IPS-18a (cell line): ENCODE results near the gene PLA2R1.

Experiments
- H3K27ac ChIP-seq: one replicate; pipeline ENCODE4 v1.5.1; 2013; ENCODE audit warnings: low read length
- H3K27me3 ChIP-seq: one replicate; pipeline ENCODE4 v1.6.1; 2013; ENCODE audit warnings: mild to moderate bottlenecking, low read length; ENCODE audit not compliant: control insufficient read depth, insufficient read depth
- H3K36me3 ChIP-seq: one replicate; pipeline ENCODE4 v1.6.1; 2013; ENCODE audit warnings: low read depth, low read length; ENCODE audit not compliant: control insufficient read depth
- H3K4me1 ChIP-seq: one replicate; pipeline ENCODE4 v1.6.1; 2013; ENCODE audit warnings: low read depth, low read length; ENCODE audit not compliant: control insufficient read depth
- H3K4me3 ChIP-seq: one replicate; pipeline ENCODE4 v1.5.1; 2013; ENCODE audit warnings: low read length
- H3K9ac ChIP-seq: one replicate; pipeline ENCODE4 v1.6.1; 2013; ENCODE audit warnings: mild to moderate bottlenecking, low read length, moderate library complexity
- H3K9me3 ChIP-seq: one replicate; pipeline ENCODE4 v1.6.1; 2013; ENCODE audit warnings: low read depth, low read length; ENCODE audit not compliant: control insufficient read depth

The PLA2R1 gene

GRCh38 chr2:159882130-159882745 lies 180.2 kb downstream of the PLA2R1 start:
- Histone ChIP-seq H3K4me3 (no peak overlapping the region), H3K4me1 (no peaks in the 10 kb centered on the region), H3K27me3 (no peaks in the 10 kb centered on the region), H3K9ac (no peak overlapping the region), H3K9me3 (no peaks in the 10 kb centered on the region), H3K27ac (no peak overlapping the region), H3K36me3 (no peaks in the 10 kb centered on the region)
